GM12865 (cell line): ENCODE data around the gene DCAF15.
"Not testable (repeated sequence)": the region's sequence is repeated elsewhere in the genome, so short reads cannot be mapped to it uniquely, and the experiment has no call there.

Experiments used
- DNase-seq: peaks from one replicate; pipeline ENCODE4 v3.0.0; 2010; ENCODE audit warnings: low read depth
- H3K4me3 ChIP-seq: 2 replicates; pipeline ENCODE4 v1.5.1; 2011; ENCODE audit warnings: mild to moderate bottlenecking, low read depth, low read length, control low read depth
- CTCF ChIP-seq: IDR thresholded peaks from 2 replicates; pipeline ENCODE4 v1.5.1; 2011; ENCODE audit warnings: low read length, control low read depth, low read depth, inconsistent platforms; ENCODE audit not compliant: insufficient read depth; ENCODE audit errors: missing control alignments

Gene DCAF15

DNA sequence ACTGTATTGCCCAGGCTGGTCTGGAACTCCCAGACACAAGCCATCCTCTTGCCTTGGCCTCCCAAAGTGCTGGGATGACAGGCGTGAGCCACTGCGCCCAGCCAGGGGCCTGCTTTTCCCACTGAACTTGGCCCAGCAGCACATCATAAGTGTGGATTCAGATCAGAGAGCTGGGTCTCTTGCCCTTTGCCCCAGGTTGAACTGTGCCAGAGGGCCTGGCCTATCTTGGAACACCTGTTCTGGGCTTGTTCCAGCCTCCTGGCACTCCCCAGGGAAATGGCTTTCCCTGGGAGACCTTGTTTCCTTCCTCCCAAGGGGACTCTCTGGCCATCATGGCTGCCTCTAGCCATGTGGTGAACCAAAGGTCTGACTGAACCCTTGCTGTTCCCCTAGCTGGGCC is 42.9 kb upstream of the DCAF15 start:
- DNase-seq: no peak
- H3K4me3 ChIP-seq: no peak overlapping the region
- TF ChIP-seq CTCF: no peak

- no peak overlapping the region for H3K4me3 ChIP-seq
- TF ChIP-seq CTCF: no peak
- DNase-seq: no peak
Observed at GRCh38 chr19:13913352-13913751, 39.0 kb upstream of the DCAF15 start.

GRCh38 chr19:13914777-13915176 is 37.5 kb upstream of the DCAF15 start:
- TF ChIP-seq CTCF: no peak
- no peak for DNase-seq
- H3K4me3 ChIP-seq: no peak overlapping the region

DNA sequence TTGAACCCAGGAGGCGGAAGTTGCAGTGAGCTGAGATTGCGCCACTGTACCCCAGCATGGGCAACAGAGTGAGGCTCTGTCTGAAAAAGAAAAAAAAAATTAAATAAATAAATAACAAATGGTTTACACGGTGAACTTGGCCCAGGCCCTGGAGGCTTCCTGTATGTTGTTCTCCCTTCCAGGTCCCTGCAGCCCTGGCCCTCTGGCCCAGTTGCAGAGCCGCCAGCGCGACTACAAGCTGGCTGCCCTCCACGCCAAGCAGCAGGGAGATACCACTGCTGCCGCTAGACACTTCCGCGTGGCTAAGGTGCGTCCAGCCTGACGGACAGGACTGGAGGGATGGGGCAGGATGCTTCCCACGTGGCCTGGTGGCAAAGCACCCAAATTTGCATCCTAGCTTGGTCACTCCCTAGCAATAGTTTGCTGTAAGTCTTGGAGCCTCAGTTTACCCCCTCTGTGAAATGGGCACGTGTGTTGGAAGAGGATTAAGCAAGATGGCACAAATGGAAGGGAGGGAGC is 34.4 kb upstream of the DCAF15 start:
- H3K4me3 ChIP-seq: no peak overlapping the region
- no peak for TF ChIP-seq CTCF
- no peak for DNase-seq

GRCh38 chr19:13918726-13919411 is 33.4 kb upstream of the DCAF15 start:
- TF ChIP-seq CTCF: no peak
- no peak for DNase-seq
- no peak overlapping the region for H3K4me3 ChIP-seq

DNA sequence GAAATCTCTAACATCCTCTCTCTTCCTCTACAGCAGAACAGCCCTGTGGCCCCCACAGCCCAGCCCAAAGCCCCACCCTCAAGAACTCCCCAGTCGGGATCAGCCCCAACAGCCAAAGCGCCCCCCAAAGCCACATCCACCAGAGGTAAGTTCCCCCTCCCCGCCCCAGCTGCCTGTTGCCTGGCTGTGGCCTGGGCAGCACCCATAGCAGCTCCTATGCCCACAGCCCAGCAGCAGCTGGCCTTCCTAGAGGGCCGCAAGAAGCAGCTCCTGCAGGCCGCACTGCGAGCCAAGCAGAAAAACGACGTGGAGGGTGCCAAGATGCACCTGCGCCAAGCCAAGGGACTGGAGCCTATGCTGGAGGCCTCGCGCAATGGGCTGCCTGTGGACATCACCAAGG is 31.8 kb upstream of the DCAF15 start:
- no peak overlapping the region for H3K4me3 ChIP-seq
- TF ChIP-seq CTCF: no peak
- DNase-seq: no peak

DNA sequence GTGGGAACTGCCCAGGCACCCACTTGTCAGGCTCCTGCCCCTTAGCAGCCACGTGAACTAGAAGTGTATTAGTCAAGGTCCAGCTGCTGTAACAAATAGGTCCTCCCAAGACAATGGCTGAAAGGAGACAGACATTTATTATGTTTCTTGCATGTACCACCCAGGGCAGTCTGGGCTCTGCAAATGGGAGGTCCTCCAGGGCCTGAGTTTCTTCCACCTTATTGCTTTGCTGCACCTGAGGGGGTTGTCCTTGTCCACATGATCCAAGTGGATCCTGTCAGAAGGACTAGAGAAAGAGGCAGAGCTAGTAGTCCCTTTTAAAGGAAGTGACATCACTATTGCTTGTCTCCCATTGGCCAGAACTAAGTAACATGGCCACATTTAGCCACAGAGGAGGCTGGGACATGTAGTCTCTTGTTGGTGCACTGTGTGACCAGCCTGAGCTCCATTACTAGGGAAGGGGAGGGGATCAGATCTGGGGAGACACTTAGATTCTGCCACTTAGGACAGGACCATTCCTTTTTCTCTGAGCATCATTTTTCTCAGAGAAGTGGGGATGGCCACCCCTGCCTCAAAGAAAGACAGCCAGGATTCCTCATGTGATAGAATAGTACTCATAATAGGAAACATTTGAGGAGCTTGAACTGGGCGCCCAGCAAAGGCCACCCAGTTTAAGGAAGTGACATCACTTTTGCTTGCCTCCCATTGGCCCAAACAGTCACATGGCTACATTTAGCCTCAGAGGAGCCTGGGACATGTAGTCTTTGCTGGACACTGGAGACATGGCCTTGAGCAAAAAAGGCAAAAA is 31.2 kb upstream of the DCAF15 start:
- DNase-seq: peak; percentile 71
- no peak overlapping the region for H3K4me3 ChIP-seq
- no peak for TF ChIP-seq CTCF

- not testable (repeated sequence) for DNase-seq, H3K4me3 ChIP-seq
Observed at GRCh38 chr19:13922118-13922517, 30.2 kb upstream of the DCAF15 start.
